ENCODE data around the gene TENT4A.

GRCh38 chr5:6673031-6673430 lies 40.2 kb upstream of the TENT4A start:
- TF ChIP-seq CTCF (IDR thresholded peaks at IDR 0.05) (no peak), E2F4 (CRISPR knock-in tag; IDR thresholded peaks at IDR 0.05; ENCODE audit: borderline replicate concordance, low read depth) (no peak), MAX (CRISPR knock-in tag; IDR thresholded peaks at IDR 0.05) (no peak), TEAD4 (CRISPR knock-in tag; IDR thresholded peaks at IDR 0.05) (no peak), RELA (CRISPR knock-in tag; IDR thresholded peaks at IDR 0.05; ENCODE audit: borderline replicate concordance) (no peak), SP1 (CRISPR knock-in tag; conservative IDR thresholded peaks at IDR 0.05) (no peak), USF2 (CRISPR knock-in tag; IDR thresholded peaks at IDR 0.05) (no peak)
- TF ChIP-seq, protein P1, sequence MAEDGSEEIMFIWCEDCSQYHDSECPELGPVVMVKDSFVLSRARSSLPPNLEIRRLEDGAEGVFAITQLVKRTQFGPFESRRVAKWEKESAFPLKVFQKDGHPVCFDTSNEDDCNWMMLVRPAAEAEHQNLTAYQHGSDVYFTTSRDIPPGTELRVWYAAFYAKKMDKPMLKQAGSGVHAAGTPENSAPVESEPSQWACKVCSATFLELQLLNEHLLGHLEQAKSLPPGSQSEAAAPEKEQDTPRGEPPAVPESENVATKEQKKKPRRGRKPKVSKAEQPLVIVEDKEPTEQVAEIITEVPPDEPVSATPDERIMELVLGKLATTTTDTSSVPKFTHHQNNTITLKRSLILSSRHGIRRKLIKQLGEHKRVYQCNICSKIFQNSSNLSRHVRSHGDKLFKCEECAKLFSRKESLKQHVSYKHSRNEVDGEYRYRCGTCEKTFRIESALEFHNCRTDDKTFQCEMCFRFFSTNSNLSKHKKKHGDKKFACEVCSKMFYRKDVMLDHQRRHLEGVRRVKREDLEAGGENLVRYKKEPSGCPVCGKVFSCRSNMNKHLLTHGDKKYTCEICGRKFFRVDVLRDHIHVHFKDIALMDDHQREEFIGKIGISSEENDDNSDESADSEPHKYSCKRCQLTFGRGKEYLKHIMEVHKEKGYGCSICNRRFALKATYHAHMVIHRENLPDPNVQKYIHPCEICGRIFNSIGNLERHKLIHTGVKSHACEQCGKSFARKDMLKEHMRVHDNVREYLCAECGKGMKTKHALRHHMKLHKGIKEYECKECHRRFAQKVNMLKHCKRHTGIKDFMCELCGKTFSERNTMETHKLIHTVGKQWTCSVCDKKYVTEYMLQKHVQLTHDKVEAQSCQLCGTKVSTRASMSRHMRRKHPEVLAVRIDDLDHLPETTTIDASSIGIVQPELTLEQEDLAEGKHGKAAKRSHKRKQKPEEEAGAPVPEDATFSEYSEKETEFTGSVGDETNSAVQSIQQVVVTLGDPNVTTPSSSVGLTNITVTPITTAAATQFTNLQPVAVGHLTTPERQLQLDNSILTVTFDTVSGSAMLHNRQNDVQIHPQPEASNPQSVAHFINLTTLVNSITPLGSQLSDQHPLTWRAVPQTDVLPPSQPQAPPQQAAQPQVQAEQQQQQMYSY (CRISPR knock-in tag; IDR thresholded peaks at IDR 0.05): no peak

All from WTC11 (cell line).